Upper lobe of left lung (tissue), 4 donors: ENCODE data around the gene GLI3.

ENCODE experiments used
- EP300 ChIP-seq, 4 donors: sonication (generic); formaldehyde crosslinking; IDR thresholded peaks; one replicate each; pipeline ENCODE4 v1.5.1; 2017; ENCODE audit warnings: antibody characterized with exemption in 4 of 4, control low read depth in 2 of 4
- POLR2A ChIP-seq, 4 donors: fragments of 450-650 bp; IDR thresholded peaks; one replicate each; pipeline ENCODE4 v1.5.1; 2016 to 2017; ENCODE audit warnings: antibody characterized with exemption in 4 of 4, mild to moderate bottlenecking in 2 of 4
- POLR2AphosphoS5 ChIP-seq, 2 donors: sonication (generic); formaldehyde crosslinking; IDR thresholded peaks; one replicate each; pipeline ENCODE4 v1.5.1; 2017; ENCODE audit warnings: antibody characterized with exemption in 2 of 2
- TF ChIP-seq, protein P1 (sequence below), 6 experiments: fragments of 450-650 bp in 4 of 6; fragments of 200-600 bp in 2 of 6; sonication (generic) in 2 of 6; IDR thresholded peaks; one replicate each; pipeline ENCODE4 v1.5.1; 2016 to 2019; ENCODE audit warnings: antibody characterized with exemption in 6 of 6

DNA sequence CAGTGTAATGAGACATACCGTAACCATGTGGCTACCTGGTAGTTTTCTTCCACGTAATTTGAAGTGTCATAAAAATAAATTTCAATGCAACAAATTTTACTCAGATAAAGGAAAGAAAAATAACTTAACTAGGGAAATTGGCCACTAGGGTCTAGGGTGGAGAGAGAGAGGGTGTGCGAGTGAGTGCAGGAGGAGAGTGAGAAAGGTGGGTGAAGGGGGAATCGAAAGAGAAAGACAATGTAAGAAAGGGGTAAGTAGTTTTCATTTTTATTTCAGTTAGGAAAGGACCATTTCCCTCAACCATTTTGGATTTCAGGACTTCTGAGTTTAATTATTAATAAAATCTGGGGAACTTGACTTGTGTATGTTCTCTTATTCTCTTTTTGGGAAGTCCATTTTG is 27.7 kb upstream of the GLI3 start:
- TF ChIP-seq, protein P1, sequence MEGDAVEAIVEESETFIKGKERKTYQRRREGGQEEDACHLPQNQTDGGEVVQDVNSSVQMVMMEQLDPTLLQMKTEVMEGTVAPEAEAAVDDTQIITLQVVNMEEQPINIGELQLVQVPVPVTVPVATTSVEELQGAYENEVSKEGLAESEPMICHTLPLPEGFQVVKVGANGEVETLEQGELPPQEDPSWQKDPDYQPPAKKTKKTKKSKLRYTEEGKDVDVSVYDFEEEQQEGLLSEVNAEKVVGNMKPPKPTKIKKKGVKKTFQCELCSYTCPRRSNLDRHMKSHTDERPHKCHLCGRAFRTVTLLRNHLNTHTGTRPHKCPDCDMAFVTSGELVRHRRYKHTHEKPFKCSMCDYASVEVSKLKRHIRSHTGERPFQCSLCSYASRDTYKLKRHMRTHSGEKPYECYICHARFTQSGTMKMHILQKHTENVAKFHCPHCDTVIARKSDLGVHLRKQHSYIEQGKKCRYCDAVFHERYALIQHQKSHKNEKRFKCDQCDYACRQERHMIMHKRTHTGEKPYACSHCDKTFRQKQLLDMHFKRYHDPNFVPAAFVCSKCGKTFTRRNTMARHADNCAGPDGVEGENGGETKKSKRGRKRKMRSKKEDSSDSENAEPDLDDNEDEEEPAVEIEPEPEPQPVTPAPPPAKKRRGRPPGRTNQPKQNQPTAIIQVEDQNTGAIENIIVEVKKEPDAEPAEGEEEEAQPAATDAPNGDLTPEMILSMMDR (IDR thresholded peaks at IDR 0.05), result no peak
- no peak for TF ChIP-seq POLR2A (IDR thresholded peaks at IDR 0.05)
- no peak for TF ChIP-seq EP300 (IDR thresholded peaks at IDR 0.05)
- no peak for TF ChIP-seq POLR2AphosphoS5 (IDR thresholded peaks at IDR 0.05)
